ENCODE data around the gene DUSP23.

GRCh38 chr1:159804924-159805323 lies 24.2 kb downstream of the DUSP23 start:
- TF ChIP-seq, protein P1, sequence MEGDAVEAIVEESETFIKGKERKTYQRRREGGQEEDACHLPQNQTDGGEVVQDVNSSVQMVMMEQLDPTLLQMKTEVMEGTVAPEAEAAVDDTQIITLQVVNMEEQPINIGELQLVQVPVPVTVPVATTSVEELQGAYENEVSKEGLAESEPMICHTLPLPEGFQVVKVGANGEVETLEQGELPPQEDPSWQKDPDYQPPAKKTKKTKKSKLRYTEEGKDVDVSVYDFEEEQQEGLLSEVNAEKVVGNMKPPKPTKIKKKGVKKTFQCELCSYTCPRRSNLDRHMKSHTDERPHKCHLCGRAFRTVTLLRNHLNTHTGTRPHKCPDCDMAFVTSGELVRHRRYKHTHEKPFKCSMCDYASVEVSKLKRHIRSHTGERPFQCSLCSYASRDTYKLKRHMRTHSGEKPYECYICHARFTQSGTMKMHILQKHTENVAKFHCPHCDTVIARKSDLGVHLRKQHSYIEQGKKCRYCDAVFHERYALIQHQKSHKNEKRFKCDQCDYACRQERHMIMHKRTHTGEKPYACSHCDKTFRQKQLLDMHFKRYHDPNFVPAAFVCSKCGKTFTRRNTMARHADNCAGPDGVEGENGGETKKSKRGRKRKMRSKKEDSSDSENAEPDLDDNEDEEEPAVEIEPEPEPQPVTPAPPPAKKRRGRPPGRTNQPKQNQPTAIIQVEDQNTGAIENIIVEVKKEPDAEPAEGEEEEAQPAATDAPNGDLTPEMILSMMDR (conservative IDR thresholded peaks at IDR 0.05; ENCODE audit: low read depth, low read length) = no peak
- TF ChIP-seq EZH2 (IDR thresholded peaks at IDR 0.05; ENCODE audit: borderline replicate concordance, low read depth, low read length, poor library complexity, severe bottlenecking) = no peak
